Heart right ventricle (tissue), 16 donors: ENCODE data around the gene AVP. TPM values are rescaled to one million over a fixed set of nuclear protein-coding genes. Genes with fewer than 3 reads are reported as not detected.
A peak's percentile ranks its signal among the peaks of the same experiment; 100 is the strongest.
"Not testable (repeated sequence)": the region's sequence is repeated elsewhere in the genome, so short reads cannot be mapped to it uniquely, and the experiment has no call there.

Experiments
- ATAC-seq, 8 donors: fragments of 200-7000 bp; cut with Tn5 transposase; one replicate each; pipeline ENCODE4 v1.9.1; 2020; ENCODE audit warnings: mild to moderate bottlenecking in 8 of 8, moderate library complexity in 8 of 8, moderate number of reproducible peaks in 1 of 8
- DNase-seq, 2 donors: peaks; one replicate each; pipeline ENCODE4 v3.0.0-alpha.2; 2020
- H3K27ac ChIP-seq, 10 donors: fragments of 200-600 bp; sonication (generic) in 2 of 10; one replicate each; pipeline versions ENCODE4 v1.5.0 to v1.8.0; 2020 to 2022; ENCODE audit warnings: mild to moderate bottlenecking in 3 of 10
- H3K27me3 ChIP-seq, 7 donors: fragments of 200-600 bp; one replicate each; pipeline ENCODE4 v1.8.0; 2021 to 2022; ENCODE audit warnings: mild to moderate bottlenecking in 2 of 7
- H3K36me3 ChIP-seq, 9 donors: fragments of 200-600 bp; sonication (generic) in 1 of 9; one replicate each; pipeline versions ENCODE4 v1.5.0 to v1.8.0; 2020 to 2022; ENCODE audit warnings: mild to moderate bottlenecking in 2 of 9
- H3K4me1 ChIP-seq, 9 donors: fragments of 200-600 bp; sonication (generic) in 1 of 9; one replicate each; pipeline versions ENCODE4 v1.5.0 to v1.8.0; 2020 to 2022; ENCODE audit warnings: mild to moderate bottlenecking in 4 of 9
- H3K4me3 ChIP-seq, 10 donors: fragments of 200-600 bp; sonication (generic) in 2 of 10; one replicate each; pipeline versions ENCODE4 v1.5.0 to v1.8.0; 2020 to 2022; ENCODE audit warnings: mild to moderate bottlenecking in 7 of 10, moderate library complexity in 2 of 10
- H3K9me3 ChIP-seq, 11 donors: fragments of 200-600 bp in 10 of 11; sonication (generic) in 2 of 11; one replicate each; pipeline versions ENCODE4 v1.5.0 to v1.8.0; 2013 to 2022; ENCODE audit warnings: mild to moderate bottlenecking in 2 of 11, control low read depth in 1 of 11, moderate library complexity in 1 of 11
- WGBS, 2 donors: extraction: QIAGEN DNeasy Blood & Tissue Kit; methylation state at CpG; one replicate each; pipeline ENCODE4 v1.1.7; 2013; ENCODE audit warnings: inconsistent platforms in 1 of 2; 5-methylcytosine and 5-hydroxymethylcytosine counted together
- intact Hi-C, 10 donors: fragments of 100-400 bp; cut with DNase I; formaldehyde crosslinking; loops; one replicate each; pipeline versions ENCODE4 v1.11.1 to v1.14.2; 2022
- polyA plus RNA-seq, 2 donors: library from polyadenylated mRNA; stranded (reverse); fragments of 200-250 nt; gene quantifications; one replicate each; pipeline ENCODE4 v1.2.3, GENCODE V29; 2013
- total RNA-seq, 10 donors: library from RNA; stranded (reverse); fragmentation: NEBNext Ultra II Directional in 3 of 10; extraction: Animal tissue kit (Norgen Biotek cat#: 25700) in 3 of 10; gene quantifications; one replicate each; pipeline versions ENCODE4 v1.2.1 to v1.2.4, GENCODE V29; 2021 to 2023
- TF ChIP-seq, protein P1 (sequence below), 9 donors: fragments of 200-600 bp; sonication (generic) in 2 of 9; IDR thresholded peaks; one replicate each; pipeline versions ENCODE4 v1.5.0 to v1.8.0; 2021 to 2022; ENCODE audit warnings: antibody characterized with exemption in 9 of 9, mild to moderate bottlenecking in 5 of 9, moderate library complexity in 1 of 9
- donor health status: Arrhythmogenic right ventricular cardiomyopathy.
- donor health status: ischemic (EF 13 %, LVEDD 7.1; RV severe dilation, severe dysfunction).
- donor health status: healthy with polysubstance abuse.
- donor health status: DM: no; HTN: yes; CAD: no.
- donor health status: DM: no; HTN: no; CAD: no.
- donor health status: ischemic (EF 25% LVEDD 6.9; RV normal size, moderate dysfunction).
- donor health status: ischemic (EF 25% LVEDD 5.7; RV mildly dilated, moderate dysfunction).
- donor health status: healthy.
- donor health status: DM: yes; HTN: yes; CAD: no.
- donor health status: Ischemic cardiomyopathy.
- donor health status: ischemic (EF 35%, LVEDD 5.7; RV mildly dilated, moderate dysfunction).
- donor health status: nonischemic (EF 11% LVEDD 7.7; RV severe dilation, severe dysfunction).
- donor health status: DM: yes; HTN: yes; CAD: no.
- donor health status: PGD.
- donor health status: ischemic (EF 29% LVEDD 5.4; RV normal size, mild dysfunction).
- donor health status: nonischemic (EF 23%, LVEDD 6.1; RV moderate dilation, normal function).

AVP gene
- total and polyA plus RNA-seq, 12 donors: not detected

DNA sequence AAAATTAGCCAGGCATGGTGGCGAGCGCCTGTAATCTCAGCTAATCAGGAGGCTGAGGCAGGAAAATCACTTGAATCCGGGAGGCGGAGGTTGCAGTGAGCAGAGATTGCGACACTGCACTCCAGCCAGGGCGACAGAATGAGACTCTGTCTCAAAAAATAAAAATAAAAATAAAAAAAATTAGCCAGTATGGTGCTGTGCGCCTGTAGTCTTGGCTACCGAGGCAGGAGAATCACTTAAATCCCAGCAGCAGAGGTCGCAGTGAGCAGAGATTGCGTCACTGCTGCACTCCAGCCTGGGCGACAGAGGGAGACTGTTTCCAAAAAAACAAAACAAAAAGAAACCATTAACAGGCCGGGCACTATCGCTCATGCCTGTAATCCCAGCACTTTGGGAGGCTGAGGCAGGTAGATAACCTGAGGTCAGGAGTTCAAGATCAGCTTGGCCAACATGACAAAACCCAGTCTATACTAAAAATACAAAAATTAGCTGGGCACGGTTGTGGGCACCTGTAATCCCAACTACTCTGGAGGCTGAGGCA, 33.4 kb upstream of the AVP start:
- H3K27me3 ChIP-seq, H3K9me3 ChIP-seq: not testable (repeated sequence)
- Histone ChIP-seq H3K4me1 (peaks cover 0 to 33% (median 6%) of the 10 kb centered on the region in 9 donors), H3K4me3 (peak overlapping the region in 1 of 10 donors; percentile 26), H3K27ac (peak overlapping the region in 6 of 10 donors; percentile 11 to 45 (median 28)), H3K36me3 (peaks cover 0 to 56% (median 16%) of the 10 kb centered on the region in 9 donors)
- TF ChIP-seq, protein P1, sequence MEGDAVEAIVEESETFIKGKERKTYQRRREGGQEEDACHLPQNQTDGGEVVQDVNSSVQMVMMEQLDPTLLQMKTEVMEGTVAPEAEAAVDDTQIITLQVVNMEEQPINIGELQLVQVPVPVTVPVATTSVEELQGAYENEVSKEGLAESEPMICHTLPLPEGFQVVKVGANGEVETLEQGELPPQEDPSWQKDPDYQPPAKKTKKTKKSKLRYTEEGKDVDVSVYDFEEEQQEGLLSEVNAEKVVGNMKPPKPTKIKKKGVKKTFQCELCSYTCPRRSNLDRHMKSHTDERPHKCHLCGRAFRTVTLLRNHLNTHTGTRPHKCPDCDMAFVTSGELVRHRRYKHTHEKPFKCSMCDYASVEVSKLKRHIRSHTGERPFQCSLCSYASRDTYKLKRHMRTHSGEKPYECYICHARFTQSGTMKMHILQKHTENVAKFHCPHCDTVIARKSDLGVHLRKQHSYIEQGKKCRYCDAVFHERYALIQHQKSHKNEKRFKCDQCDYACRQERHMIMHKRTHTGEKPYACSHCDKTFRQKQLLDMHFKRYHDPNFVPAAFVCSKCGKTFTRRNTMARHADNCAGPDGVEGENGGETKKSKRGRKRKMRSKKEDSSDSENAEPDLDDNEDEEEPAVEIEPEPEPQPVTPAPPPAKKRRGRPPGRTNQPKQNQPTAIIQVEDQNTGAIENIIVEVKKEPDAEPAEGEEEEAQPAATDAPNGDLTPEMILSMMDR (IDR thresholded peaks at IDR 0.05): peak; percentile 36 to 80 (median 63)
- 50 to 58% methylated on average over 14 of the region's 14 CpGs for WGBS, 2 donors
- ATAC-seq: peak; percentile 74 to 90 (median 85)
- intact Hi-C loops: loop anchor here in 8 of 10 donors (2.0 to 10.0 kb wide), 5 partner anchors 65 to 199 kb away; no protein-coding TSS in a partner anchor
- peak; percentile 54 to 67 for DNase-seq

DNA sequence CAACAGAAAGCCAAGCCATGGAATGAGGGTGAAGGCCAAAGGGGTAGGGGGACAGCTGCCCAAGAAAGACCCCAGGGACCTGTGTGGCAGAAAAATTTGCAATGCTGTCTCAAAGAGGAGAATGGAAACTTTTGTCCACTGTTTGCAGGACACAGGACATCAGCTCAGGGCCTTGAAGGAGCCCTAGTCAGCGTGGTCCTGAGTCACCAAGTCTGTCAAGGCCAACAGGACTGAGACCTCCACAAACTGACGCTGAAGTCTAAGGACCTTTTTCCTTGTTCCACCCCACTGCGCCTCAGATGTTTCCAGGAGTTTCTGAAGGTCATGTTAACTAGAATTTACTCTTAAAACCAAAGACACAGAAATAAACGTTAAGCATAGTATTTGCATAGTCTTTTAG, 31.8 kb upstream of the AVP start:
- intact Hi-C loops: loop anchor here in 8 of 10 donors (2.0 to 10.0 kb wide), 5 partner anchors 64 to 201 kb away; no protein-coding TSS in a partner anchor
- Histone ChIP-seq H3K36me3 (peaks cover 0 to 48% (median 6%) of the 10 kb centered on the region in 9 donors), H3K4me1 (peaks cover 0 to 28% (median 6%) of the 10 kb centered on the region in 9 donors), H3K9me3 (no peaks in the 10 kb centered on the region), H3K27me3 (no peaks in the 10 kb centered on the region), H3K27ac (no peak overlapping the region), H3K4me3 (no peak overlapping the region)
- DNase-seq (no peak), ATAC-seq (no peak)
- WGBS, 2 donors: 92 to 93% methylated on average over 4 of the region's 4 CpGs
- TF ChIP-seq, protein P1 (IDR thresholded peaks at IDR 0.05): no peak

DNA sequence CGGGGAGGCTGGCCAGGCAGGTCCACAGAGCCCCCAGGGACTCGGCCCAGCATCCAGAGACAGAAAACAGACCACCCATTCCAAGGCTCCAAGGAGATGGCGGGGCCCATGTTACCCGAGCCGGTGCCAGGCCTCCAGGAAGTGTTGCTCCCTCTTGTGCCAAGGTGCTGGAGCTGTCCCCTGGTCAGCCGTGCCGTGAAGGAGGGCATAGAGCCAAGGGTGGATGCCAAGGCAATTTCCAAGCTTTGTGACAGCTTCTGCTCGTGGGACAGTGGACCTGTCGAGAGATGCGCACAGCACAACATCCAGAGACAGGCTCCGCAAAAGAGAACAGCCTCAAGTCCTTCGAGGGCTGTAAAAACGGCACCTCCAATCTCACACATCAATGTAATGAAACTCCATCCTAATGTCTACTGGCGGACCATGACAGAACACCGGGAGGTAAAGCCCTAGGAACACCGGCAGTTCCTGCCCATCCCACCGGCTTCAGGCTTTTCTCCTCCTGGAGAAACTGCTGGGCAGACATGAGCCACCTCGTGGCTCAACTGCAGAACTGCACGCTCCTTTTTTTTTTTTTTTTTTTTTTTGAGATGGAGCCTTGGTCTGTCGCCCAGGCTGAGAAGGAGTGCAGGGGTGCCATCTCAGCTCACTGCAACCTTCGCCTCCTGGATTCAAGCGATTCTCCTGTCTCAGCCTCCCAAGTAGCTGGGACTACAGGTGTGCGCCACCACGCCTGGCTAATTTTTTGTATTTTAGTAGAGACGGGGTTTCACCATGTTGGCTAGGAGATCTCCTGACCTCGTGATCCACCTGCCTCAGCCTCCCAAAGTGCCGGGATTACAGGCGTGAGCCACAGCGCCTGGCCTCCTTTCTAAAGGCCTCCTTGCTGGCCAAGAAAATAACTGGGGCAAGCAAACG, 30.9 kb upstream of the AVP start:
- Histone ChIP-seq H3K36me3 (peaks cover 0 to 39% (median 2%) of the 10 kb centered on the region in 9 donors), H3K4me1 (peaks cover 0 to 25% (median 6%) of the 10 kb centered on the region in 9 donors), H3K27ac (no peak overlapping the region), H3K4me3 (no peak overlapping the region), H3K9me3 (no peaks in the 10 kb centered on the region), H3K27me3 (no peaks in the 10 kb centered on the region)
- TF ChIP-seq, protein P1 (IDR thresholded peaks at IDR 0.05): peak; percentile 58 to 85 (median 78)
- intact Hi-C loops: loop anchor here in 9 of 10 donors (1.0 to 10.0 kb wide), 7 partner anchors 61 to 202 kb away; no protein-coding TSS in a partner anchor
- WGBS, 2 donors: 54% methylated on average over 30 of the region's 30 CpGs
- ATAC-seq (peak; percentile 18 to 62 (median 51)), DNase-seq (peak in 1 of 2 donors; percentile 15)

DNA sequence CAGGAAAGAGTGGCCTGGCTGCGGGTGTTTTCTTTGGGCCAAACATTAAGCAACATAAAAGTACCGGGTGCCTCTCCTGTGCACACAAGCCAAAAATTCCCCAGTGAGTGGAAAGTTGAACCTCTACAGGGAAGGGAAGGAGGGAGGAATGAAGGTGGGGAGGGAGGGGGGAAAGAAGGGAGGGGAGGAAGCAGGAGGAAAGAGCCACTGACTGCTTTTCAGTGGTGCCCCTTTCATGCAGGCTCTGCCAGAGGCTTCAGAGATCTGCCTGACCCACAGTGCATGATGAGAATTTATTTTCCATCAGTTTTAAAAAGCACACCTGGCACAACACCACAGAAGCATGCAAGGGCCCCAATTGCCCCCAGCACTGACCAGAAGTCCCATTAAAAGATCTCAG, 27.5 kb upstream of the AVP start:
- WGBS, 2 donors: 84 to 93% methylated on average over 2 of the region's 2 CpGs
- intact Hi-C loops: loop anchor here in 3 of 10 donors (2.0 to 10.0 kb wide), 3 partner anchors 60 to 203 kb away; no protein-coding TSS in a partner anchor
- ATAC-seq (no peak), DNase-seq (no peak)
- no peak overlapping the region for H3K4me3 ChIP-seq
- no peak overlapping the region for H3K27ac ChIP-seq
- no peaks in the 10 kb centered on the region for H3K27me3 ChIP-seq
- H3K4me1 ChIP-seq: peaks cover 0 to 26% (median 5%) of the 10 kb centered on the region in 9 donors
- peaks cover 0 to 62% (median 12%) of the 10 kb centered on the region in 9 donors for H3K36me3 ChIP-seq
- no peaks in the 10 kb centered on the region for H3K9me3 ChIP-seq
- TF ChIP-seq, protein P1 (IDR thresholded peaks at IDR 0.05): no peak
